Osteocyte (in vitro differentiated cells): ENCODE results near the gene TMEM114. TPM values are rescaled to one million over a fixed set of nuclear protein-coding genes. Genes with fewer than 3 reads are reported as not detected.

ENCODE experiments used
- DNase-seq: peaks from one replicate; pipeline ENCODE4 v3.0.0; 2021; ENCODE audit warnings: mixed read lengths; ENCODE audit not compliant: unreplicated experiment; ENCODE audit errors: extremely low spot score
- H3K27ac Mint-ChIP-seq: one replicate; pipeline ENCODE4 v1.8.0; 2021; ENCODE audit warnings: mild to moderate bottlenecking, mixed read lengths; ENCODE audit not compliant: unreplicated experiment
- H3K27me3 Mint-ChIP-seq: one replicate; pipeline ENCODE4 v1.8.0; 2021; ENCODE audit warnings: mixed read lengths; ENCODE audit not compliant: unreplicated experiment
- H3K36me3 Mint-ChIP-seq: one replicate; pipeline ENCODE4 v1.8.0; 2021; ENCODE audit warnings: mixed read lengths; ENCODE audit not compliant: unreplicated experiment
- H3K4me1 Mint-ChIP-seq: one replicate; pipeline ENCODE4 v1.8.0; 2021; ENCODE audit warnings: mixed read lengths; ENCODE audit not compliant: unreplicated experiment
- H3K4me3 Mint-ChIP-seq: one replicate; pipeline ENCODE4 v1.8.0; 2021; ENCODE audit warnings: mild to moderate bottlenecking, moderate library complexity, mixed read lengths; ENCODE audit not compliant: unreplicated experiment
- H3K9me3 Mint-ChIP-seq: one replicate; pipeline ENCODE4 v1.8.0; 2021; ENCODE audit warnings: mixed read lengths; ENCODE audit not compliant: unreplicated experiment
- total RNA-seq: library from RNA; stranded (reverse); gene quantifications from 2 replicates; pipeline ENCODE4 v1.2.1, GENCODE V29; 2021
- TF ChIP-seq, protein P1 (sequence below): fragments of 200-600 bp; sonication (generic); IDR thresholded peaks from 2 replicates; pipeline ENCODE4 v1.5.0; 2021; ENCODE audit warnings: antibody characterized with exemption, mild to moderate bottlenecking, moderate library complexity

The TMEM114 gene
- total RNA-seq, 1 donor from 2014 or later = not detected

DNA sequence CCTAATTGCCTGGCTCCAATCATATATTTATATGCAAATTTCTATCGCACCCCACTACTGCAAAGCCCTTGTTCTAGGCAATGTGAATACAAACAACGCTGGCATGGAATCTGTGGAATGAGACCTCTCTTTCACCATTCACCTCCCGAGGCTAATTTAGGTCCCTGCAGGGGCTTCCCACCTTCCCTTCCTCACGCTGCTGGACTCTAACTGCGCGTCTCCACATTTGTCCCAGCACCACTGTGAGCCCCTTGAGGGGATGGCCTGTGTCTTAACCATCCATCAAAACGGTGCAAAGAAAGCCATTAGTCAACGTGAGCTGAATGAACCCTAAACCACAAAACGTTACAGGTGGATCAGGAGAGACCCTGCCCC lies 1.6 kb downstream of the TMEM114 start:
- no peak for DNase-seq
- Mint-ChIP-seq H3K9me3 (no peaks in the 10 kb centered on the region), H3K27ac (no peak overlapping the region), H3K4me1 (peaks cover 3% of the 10 kb centered on the region), H3K36me3 (no peaks in the 10 kb centered on the region), H3K4me3 (no peak overlapping the region), H3K27me3 (peaks cover 32% of the 10 kb centered on the region)
- TF ChIP-seq, protein P1, sequence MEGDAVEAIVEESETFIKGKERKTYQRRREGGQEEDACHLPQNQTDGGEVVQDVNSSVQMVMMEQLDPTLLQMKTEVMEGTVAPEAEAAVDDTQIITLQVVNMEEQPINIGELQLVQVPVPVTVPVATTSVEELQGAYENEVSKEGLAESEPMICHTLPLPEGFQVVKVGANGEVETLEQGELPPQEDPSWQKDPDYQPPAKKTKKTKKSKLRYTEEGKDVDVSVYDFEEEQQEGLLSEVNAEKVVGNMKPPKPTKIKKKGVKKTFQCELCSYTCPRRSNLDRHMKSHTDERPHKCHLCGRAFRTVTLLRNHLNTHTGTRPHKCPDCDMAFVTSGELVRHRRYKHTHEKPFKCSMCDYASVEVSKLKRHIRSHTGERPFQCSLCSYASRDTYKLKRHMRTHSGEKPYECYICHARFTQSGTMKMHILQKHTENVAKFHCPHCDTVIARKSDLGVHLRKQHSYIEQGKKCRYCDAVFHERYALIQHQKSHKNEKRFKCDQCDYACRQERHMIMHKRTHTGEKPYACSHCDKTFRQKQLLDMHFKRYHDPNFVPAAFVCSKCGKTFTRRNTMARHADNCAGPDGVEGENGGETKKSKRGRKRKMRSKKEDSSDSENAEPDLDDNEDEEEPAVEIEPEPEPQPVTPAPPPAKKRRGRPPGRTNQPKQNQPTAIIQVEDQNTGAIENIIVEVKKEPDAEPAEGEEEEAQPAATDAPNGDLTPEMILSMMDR = no peak

DNA sequence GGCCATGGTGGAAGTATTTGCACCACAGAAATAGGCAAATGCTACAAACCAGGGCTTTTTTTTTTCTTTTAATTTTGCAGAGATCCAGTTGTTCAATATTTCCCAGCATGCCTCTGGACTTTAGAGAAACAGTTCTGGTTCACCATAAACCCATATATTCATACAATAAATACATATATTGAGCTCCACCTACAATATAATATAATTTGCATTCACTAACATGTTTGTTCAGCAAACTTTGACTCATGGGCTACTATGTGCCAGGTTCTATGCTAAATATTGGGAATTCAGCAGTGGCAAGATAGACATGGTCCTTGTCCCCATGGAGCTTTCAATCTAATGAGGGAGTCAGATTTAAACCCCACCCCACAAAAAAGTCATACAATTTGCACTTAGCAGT lies 3.2 kb downstream of the TMEM114 start:
- no peak overlapping the region for H3K4me3 Mint-ChIP-seq
- no peak for DNase-seq
- no peaks in the 10 kb centered on the region for H3K9me3 Mint-ChIP-seq
- no peaks in the 10 kb centered on the region for H3K36me3 Mint-ChIP-seq
- peaks cover 32% of the 10 kb centered on the region for H3K27me3 Mint-ChIP-seq
- no peak overlapping the region for H3K27ac Mint-ChIP-seq
- H3K4me1 Mint-ChIP-seq = peaks cover 9% of the 10 kb centered on the region
- TF ChIP-seq, protein P1 = no peak

DNA sequence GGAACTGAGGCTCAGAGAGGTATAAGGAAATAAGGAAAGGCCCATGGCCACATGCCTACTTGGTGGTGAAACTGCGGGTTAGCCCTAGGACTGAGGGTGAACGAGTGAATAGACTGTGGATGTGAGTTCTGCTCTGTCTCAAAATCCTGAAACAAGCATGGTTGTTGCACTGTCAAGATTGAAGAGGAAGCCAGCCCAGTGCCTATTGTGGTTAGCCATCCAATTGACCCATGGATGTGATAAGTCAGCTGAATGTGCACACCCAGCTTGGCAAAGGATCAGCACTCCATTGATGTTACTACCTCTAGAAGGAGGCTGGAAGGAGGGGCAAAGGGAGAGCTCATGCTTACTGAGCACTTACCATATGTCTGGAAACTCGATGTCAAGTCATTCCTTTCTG lies 4.5 kb downstream of the TMEM114 start:
- Mint-ChIP-seq H3K4me1 (peaks cover 14% of the 10 kb centered on the region), H3K9me3 (no peaks in the 10 kb centered on the region), H3K27ac (no peak overlapping the region), H3K27me3 (peaks cover 32% of the 10 kb centered on the region), H3K4me3 (no peak overlapping the region), H3K36me3 (no peaks in the 10 kb centered on the region)
- DNase-seq = no peak
- TF ChIP-seq, protein P1 = no peak

DNA sequence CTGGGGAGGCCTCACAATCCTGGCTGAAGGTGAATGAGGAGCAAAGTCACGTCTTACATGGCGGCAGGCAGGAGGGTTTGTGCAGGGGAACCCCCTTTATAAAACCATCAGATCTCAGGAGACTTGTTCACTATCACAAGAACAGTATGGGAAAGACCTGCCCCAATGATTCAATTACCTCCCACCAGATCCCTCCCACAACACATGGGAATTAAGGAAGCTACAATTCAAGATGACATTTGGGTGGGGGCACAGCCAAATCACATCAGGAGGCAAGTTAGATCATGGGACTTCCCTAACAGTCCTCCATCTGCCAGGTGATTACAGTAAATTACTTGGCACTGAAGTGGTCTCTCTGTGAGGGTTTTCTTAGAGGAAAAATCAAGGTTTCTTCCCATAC lies 5.3 kb downstream of the TMEM114 start:
- no peak overlapping the region for H3K4me3 Mint-ChIP-seq
- H3K27ac Mint-ChIP-seq = no peak overlapping the region
- peaks cover 32% of the 10 kb centered on the region for H3K27me3 Mint-ChIP-seq
- TF ChIP-seq, protein P1 = no peak
- peaks cover 13% of the 10 kb centered on the region for H3K4me1 Mint-ChIP-seq
- H3K36me3 Mint-ChIP-seq = no peaks in the 10 kb centered on the region
- H3K9me3 Mint-ChIP-seq = no peaks in the 10 kb centered on the region
- no peak for DNase-seq

DNA sequence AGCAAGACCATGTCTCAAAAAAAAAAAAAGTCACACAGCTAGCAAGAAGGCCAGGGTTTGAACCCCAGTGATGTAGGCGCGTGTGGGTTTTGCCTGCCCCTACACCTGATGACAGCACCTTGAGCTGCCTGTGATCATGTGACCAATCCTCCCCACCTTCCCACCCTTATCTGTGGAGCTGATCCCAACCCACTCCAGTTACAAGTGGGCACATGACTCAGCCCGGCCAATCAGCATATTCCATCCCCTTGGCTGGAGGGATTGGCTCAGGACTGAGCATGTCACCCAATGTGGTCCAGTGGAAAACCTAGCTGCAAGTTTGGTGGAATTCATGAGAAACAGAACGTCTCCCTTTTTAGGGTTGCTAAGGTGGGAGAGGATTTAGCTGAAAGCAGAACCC lies 6.6 kb downstream of the TMEM114 start:
- DNase-seq = no peak
- peaks cover 11% of the 10 kb centered on the region for H3K4me1 Mint-ChIP-seq
- peaks cover 25% of the 10 kb centered on the region for H3K27me3 Mint-ChIP-seq
- no peak overlapping the region for H3K27ac Mint-ChIP-seq
- no peaks in the 10 kb centered on the region for H3K9me3 Mint-ChIP-seq
- H3K4me3 Mint-ChIP-seq = no peak overlapping the region
- TF ChIP-seq, protein P1 = no peak
- H3K36me3 Mint-ChIP-seq = no peaks in the 10 kb centered on the region
